Measurements from ENCODE around the gene CARD11.

GRCh38 chr7:3033136-3033535 lies 10.5 kb downstream of the CARD11 start:
- TF ChIP-seq POLR2A (IDR thresholded peaks at IDR 0.05): no peak
- no peak for TF ChIP-seq POLR2AphosphoS5 (IDR thresholded peaks at IDR 0.05)
